ENCODE measurements around the gene DNAJC5G.

- TF ChIP-seq, protein P1, sequence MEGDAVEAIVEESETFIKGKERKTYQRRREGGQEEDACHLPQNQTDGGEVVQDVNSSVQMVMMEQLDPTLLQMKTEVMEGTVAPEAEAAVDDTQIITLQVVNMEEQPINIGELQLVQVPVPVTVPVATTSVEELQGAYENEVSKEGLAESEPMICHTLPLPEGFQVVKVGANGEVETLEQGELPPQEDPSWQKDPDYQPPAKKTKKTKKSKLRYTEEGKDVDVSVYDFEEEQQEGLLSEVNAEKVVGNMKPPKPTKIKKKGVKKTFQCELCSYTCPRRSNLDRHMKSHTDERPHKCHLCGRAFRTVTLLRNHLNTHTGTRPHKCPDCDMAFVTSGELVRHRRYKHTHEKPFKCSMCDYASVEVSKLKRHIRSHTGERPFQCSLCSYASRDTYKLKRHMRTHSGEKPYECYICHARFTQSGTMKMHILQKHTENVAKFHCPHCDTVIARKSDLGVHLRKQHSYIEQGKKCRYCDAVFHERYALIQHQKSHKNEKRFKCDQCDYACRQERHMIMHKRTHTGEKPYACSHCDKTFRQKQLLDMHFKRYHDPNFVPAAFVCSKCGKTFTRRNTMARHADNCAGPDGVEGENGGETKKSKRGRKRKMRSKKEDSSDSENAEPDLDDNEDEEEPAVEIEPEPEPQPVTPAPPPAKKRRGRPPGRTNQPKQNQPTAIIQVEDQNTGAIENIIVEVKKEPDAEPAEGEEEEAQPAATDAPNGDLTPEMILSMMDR (IDR thresholded peaks at IDR 0.05), result no peak
- no peak for TF ChIP-seq POLR2A (IDR thresholded peaks at IDR 0.05)
Measured at GRCh38 chr2:27251766-27252165, 23.5 kb upstream of the DNAJC5G start.
